GM12875 (cell line): ENCODE measurements around the gene RALGDS.

Experiments
- H3K4me3 ChIP-seq: one replicate; pipeline ENCODE4 v1.5.1; 2011; ENCODE audit warnings: low read depth, low read length, control low read depth
- CTCF ChIP-seq: IDR thresholded peaks from 2 replicates; pipeline ENCODE4 v1.5.1; 2011; ENCODE audit warnings: low read depth, mild to moderate bottlenecking, control low read depth, inconsistent platforms, low read length, moderate library complexity, borderline replicate concordance; ENCODE audit not compliant: insufficient read depth

Gene RALGDS

GRCh38 chr9:133158695-133159094 lies 37.7 kb upstream of the RALGDS start:
- H3K4me3 ChIP-seq, result no peak overlapping the region
- no peak for TF ChIP-seq CTCF

- H3K4me3 ChIP-seq, result no peak overlapping the region
- TF ChIP-seq CTCF, result no peak
Observed at GRCh38 chr9:133155156-133155555, 34.1 kb upstream of the RALGDS start.

GRCh38 chr9:133154097-133154989 lies 33.3 kb upstream of the RALGDS start:
- no peak for TF ChIP-seq CTCF
- H3K4me3 ChIP-seq, result no peak overlapping the region

- TF ChIP-seq CTCF, result no peak
- no peak overlapping the region for H3K4me3 ChIP-seq
Observed at GRCh38 chr9:133153227-133154096, 32.4 kb upstream of the RALGDS start.

- no peak overlapping the region for H3K4me3 ChIP-seq
- TF ChIP-seq CTCF, result no peak
Observed at GRCh38 chr9:133151601-133152525, 30.8 kb upstream of the RALGDS start.

GRCh38 chr9:133151041-133151440 lies 30.0 kb upstream of the RALGDS start:
- TF ChIP-seq CTCF, result no peak
- no peak overlapping the region for H3K4me3 ChIP-seq
